ENCODE data around the gene NAV2. TPM values are rescaled to one million over a fixed set of nuclear protein-coding genes. Genes with fewer than 3 reads are reported as not detected.

NAV2 gene
- total RNA-seq, 1 donor from 2014 or later, result 31.4 TPM

GRCh38 chr11:19975414-19975990 is 262.9 kb downstream of the NAV2 start:
- H3K4me3 Mint-ChIP-seq (ENCODE audit: unreplicated experiment), result no peak overlapping the region
- no peak for TF ChIP-seq CTCF (IDR thresholded peaks at IDR 0.05)
- H3K27ac Mint-ChIP-seq (ENCODE audit: unreplicated experiment), result no peak overlapping the region
- peaks cover 23% of the 10 kb centered on the region for H3K4me1 Mint-ChIP-seq (ENCODE audit: unreplicated experiment)
- no peaks in the 10 kb centered on the region for H3K36me3 Mint-ChIP-seq (ENCODE audit: unreplicated experiment)
- H3K27me3 Mint-ChIP-seq (ENCODE audit: unreplicated experiment), result no peaks in the 10 kb centered on the region
- no peak for DNase-seq (ENCODE audit: extremely low spot score, unreplicated experiment)
- H3K9me3 Mint-ChIP-seq (ENCODE audit: unreplicated experiment), result no peaks in the 10 kb centered on the region

- DNase-seq (ENCODE audit: extremely low spot score, unreplicated experiment), result no peak
- peaks cover 27% of the 10 kb centered on the region for H3K4me1 Mint-ChIP-seq (ENCODE audit: unreplicated experiment)
- H3K9me3 Mint-ChIP-seq (ENCODE audit: unreplicated experiment), result no peaks in the 10 kb centered on the region
- no peak overlapping the region for H3K27ac Mint-ChIP-seq (ENCODE audit: unreplicated experiment)
- no peak for TF ChIP-seq CTCF (IDR thresholded peaks at IDR 0.05)
- no peaks in the 10 kb centered on the region for H3K27me3 Mint-ChIP-seq (ENCODE audit: unreplicated experiment)
- no peak overlapping the region for H3K4me3 Mint-ChIP-seq (ENCODE audit: unreplicated experiment)
- H3K36me3 Mint-ChIP-seq (ENCODE audit: unreplicated experiment), result no peaks in the 10 kb centered on the region
Measured at GRCh38 chr11:19976281-19976941, 263.8 kb downstream of the NAV2 start.

- Mint-ChIP-seq H3K36me3 (ENCODE audit: unreplicated experiment) (no peaks in the 10 kb centered on the region), H3K27ac (ENCODE audit: unreplicated experiment) (no peak overlapping the region), H3K4me3 (ENCODE audit: unreplicated experiment) (no peak overlapping the region), H3K9me3 (ENCODE audit: unreplicated experiment) (no peaks in the 10 kb centered on the region), H3K4me1 (ENCODE audit: unreplicated experiment) (peaks cover 33% of the 10 kb centered on the region), H3K27me3 (ENCODE audit: unreplicated experiment) (no peaks in the 10 kb centered on the region)
- no peak for DNase-seq (ENCODE audit: extremely low spot score, unreplicated experiment)
- TF ChIP-seq CTCF (IDR thresholded peaks at IDR 0.05), result no peak
Measured at GRCh38 chr11:19977941-19978340, 265.3 kb downstream of the NAV2 start.

- Mint-ChIP-seq H3K27me3 (ENCODE audit: unreplicated experiment) (no peaks in the 10 kb centered on the region), H3K36me3 (ENCODE audit: unreplicated experiment) (no peaks in the 10 kb centered on the region), H3K4me1 (ENCODE audit: unreplicated experiment) (peaks cover 33% of the 10 kb centered on the region), H3K9me3 (ENCODE audit: unreplicated experiment) (no peaks in the 10 kb centered on the region), H3K27ac (ENCODE audit: unreplicated experiment) (peak overlapping the region; percentile 80), H3K4me3 (ENCODE audit: unreplicated experiment) (no peak overlapping the region)
- DNase-seq (ENCODE audit: extremely low spot score, unreplicated experiment), result no peak
- TF ChIP-seq CTCF (IDR thresholded peaks at IDR 0.05), result no peak
Measured at GRCh38 chr11:19978668-19979518, 266.3 kb downstream of the NAV2 start.

GRCh38 chr11:19979519-19979845 is 266.8 kb downstream of the NAV2 start:
- Mint-ChIP-seq H3K36me3 (ENCODE audit: unreplicated experiment) (no peaks in the 10 kb centered on the region), H3K4me1 (ENCODE audit: unreplicated experiment) (peaks cover 33% of the 10 kb centered on the region), H3K27me3 (ENCODE audit: unreplicated experiment) (no peaks in the 10 kb centered on the region), H3K9me3 (ENCODE audit: unreplicated experiment) (no peaks in the 10 kb centered on the region), H3K4me3 (ENCODE audit: unreplicated experiment) (no peak overlapping the region), H3K27ac (ENCODE audit: unreplicated experiment) (peak overlapping the region; percentile 80)
- no peak for TF ChIP-seq CTCF (IDR thresholded peaks at IDR 0.05)
- DNase-seq (ENCODE audit: extremely low spot score, unreplicated experiment), result no peak

Data from osteocyte (in vitro differentiated cells).